ENCODE measurements around the gene ERC2. TPM values are rescaled to one million over a fixed set of nuclear protein-coding genes. Genes with fewer than 3 reads are reported as not detected.

Gene ERC2
- total RNA-seq, 4 donors from 2014 or later = 0.81 to 2.9 (median 1.6) TPM

DNA sequence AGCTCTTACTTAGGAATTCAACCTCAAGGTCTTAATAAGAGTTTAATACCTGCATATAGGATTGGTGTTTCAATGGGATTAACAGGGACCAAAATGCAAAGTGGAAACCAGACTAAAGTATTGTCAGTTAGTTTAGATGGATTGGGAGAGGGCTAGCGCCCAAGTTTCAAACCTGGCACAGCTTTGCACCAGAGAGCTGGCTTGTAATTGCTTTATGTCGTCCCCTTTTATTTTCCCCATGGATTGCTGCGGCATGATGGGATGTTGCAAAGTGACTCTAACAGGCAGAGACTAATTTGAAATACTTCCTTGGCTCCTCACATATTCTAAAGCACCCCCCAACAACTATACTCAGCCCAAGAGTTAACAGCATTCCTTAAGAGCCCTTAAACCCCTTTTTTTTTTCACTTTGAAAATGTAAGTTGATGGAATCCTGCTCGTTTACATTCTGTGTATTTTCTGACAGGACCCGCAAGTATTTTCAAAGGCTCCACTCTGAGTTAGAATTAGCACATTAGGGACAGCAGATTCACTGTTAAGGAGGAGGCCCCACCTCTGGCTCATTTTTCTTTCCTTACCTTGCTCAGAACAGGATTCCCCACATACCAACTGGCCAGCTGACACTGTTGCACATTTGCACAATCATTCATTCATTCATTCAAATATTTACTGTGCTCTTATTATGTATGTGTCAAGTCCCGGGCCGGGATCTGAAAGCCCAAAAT, 214.2 kb downstream of the ERC2 start:
- Histone ChIP-seq H3K9me3 (no peaks in the 10 kb centered on the region), H3K4me3 (no peak overlapping the region), H3K27ac (no peak overlapping the region), H3K4me1 (no peaks in the 10 kb centered on the region), H3K36me3 (no peaks in the 10 kb centered on the region), H3K27me3 (no peaks in the 10 kb centered on the region)
- no peak for ATAC-seq
- TF ChIP-seq EP300 (IDR thresholded peaks at IDR 0.05) (no peak), POLR2A (IDR thresholded peaks at IDR 0.05) (no peak), POLR2AphosphoS5 (IDR thresholded peaks at IDR 0.05) (no peak), CTCF (IDR thresholded peaks at IDR 0.05) (no peak)
- 55 to 57% methylated on average over 6 to 7 of the region's 7 CpGs for WGBS, 2 donors (ENCODE audit: low coverage in 1 of 2)

DNA sequence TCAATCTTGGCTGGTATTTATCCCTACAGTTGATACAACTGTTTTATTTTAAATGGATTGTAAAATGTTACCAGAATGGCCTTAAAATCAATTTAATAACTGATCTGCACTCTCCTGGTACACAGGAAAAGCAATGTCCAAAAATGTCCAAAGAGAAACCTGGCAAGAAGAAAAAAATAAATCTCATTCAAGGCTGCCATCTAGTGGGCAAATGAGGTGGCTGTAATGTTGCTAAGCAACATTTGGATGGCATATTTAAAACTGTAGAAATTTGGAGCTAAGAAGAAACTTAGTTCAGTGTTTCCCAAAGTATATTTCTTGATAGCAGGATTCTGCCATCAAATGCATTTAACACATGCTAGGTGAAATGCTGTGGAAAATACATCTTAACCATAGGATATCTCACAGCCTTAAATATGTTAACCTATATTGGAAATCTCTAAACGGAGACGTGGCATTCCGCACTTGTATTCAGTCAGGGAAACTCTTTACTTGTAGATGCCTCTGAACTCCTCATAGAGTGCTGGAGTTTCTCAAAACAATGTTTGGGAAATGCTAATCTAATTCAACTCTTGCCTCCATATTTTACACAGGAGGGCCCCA, 216.8 kb downstream of the ERC2 start:
- Histone ChIP-seq H3K36me3 (no peaks in the 10 kb centered on the region), H3K9me3 (no peaks in the 10 kb centered on the region), H3K4me1 (no peaks in the 10 kb centered on the region), H3K27ac (no peak overlapping the region), H3K4me3 (no peak overlapping the region), H3K27me3 (no peaks in the 10 kb centered on the region)
- 76 to 92% methylated on average over 3 of the region's 3 CpGs for WGBS, 2 donors (ENCODE audit: low coverage in 1 of 2)
- TF ChIP-seq CTCF (IDR thresholded peaks at IDR 0.05) (peak; percentile 77 to 83 (median 80)), POLR2AphosphoS5 (IDR thresholded peaks at IDR 0.05) (no peak), EP300 (IDR thresholded peaks at IDR 0.05) (no peak), POLR2A (IDR thresholded peaks at IDR 0.05) (no peak)
- peak; percentile 36 for ATAC-seq

- Histone ChIP-seq H3K36me3 (no peaks in the 10 kb centered on the region), H3K4me3 (no peak overlapping the region), H3K27ac (no peak overlapping the region), H3K4me1 (no peaks in the 10 kb centered on the region), H3K27me3 (no peaks in the 10 kb centered on the region), H3K9me3 (no peaks in the 10 kb centered on the region)
- 80 to 91% methylated on average over 2 to 4 of the region's 4 CpGs for WGBS, 2 donors (ENCODE audit: low coverage in 1 of 2)
- TF ChIP-seq CTCF (IDR thresholded peaks at IDR 0.05) (no peak), EP300 (IDR thresholded peaks at IDR 0.05) (no peak), POLR2A (IDR thresholded peaks at IDR 0.05) (no peak), POLR2AphosphoS5 (IDR thresholded peaks at IDR 0.05) (no peak)
- no peak for ATAC-seq
Measured at GRCh38 chr3:56248021-56248420, 220.2 kb downstream of the ERC2 start.

DNA sequence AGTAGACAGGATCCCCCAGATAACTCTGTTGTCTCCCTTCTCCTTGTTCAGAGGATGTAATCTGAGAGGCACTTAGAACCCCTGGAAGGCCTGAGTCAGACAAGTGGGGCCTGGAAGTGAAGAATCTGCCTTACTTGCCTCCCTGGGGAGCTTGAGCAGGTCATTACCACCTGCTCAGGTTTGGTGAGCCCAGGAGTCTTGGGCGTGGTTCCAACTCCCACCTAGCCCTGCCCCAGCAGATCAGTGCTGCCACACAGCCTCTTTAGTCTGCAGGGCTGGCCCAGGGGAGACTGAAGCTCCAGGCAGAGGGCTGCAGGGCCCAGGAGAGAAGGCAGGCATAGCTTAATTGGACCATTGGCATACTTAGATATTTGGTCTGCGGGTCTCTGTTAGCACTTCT, 230.0 kb downstream of the ERC2 start:
- Histone ChIP-seq H3K27ac (no peak overlapping the region), H3K36me3 (no peaks in the 10 kb centered on the region), H3K9me3 (no peaks in the 10 kb centered on the region), H3K27me3 (no peaks in the 10 kb centered on the region), H3K4me3 (no peak overlapping the region), H3K4me1 (no peaks in the 10 kb centered on the region)
- TF ChIP-seq POLR2AphosphoS5 (IDR thresholded peaks at IDR 0.05) (no peak), POLR2A (IDR thresholded peaks at IDR 0.05) (no peak), EP300 (IDR thresholded peaks at IDR 0.05) (no peak), CTCF (IDR thresholded peaks at IDR 0.05) (no peak)
- ATAC-seq = no peak
- 100% methylated on average over 1 of the region's 2 CpGs for WGBS, 2 donors (ENCODE audit: low coverage in 1 of 2)

- WGBS, 2 donors (ENCODE audit: low coverage in 1 of 2) = 92% methylated on average over 3 of the region's 3 CpGs
- no peaks in the 10 kb centered on the region for H3K36me3 ChIP-seq
Measured at GRCh38 chr3:56233742-56234141, 234.5 kb downstream of the ERC2 start.

More at GRCh38 chr3:56233742-56234141, 234.5 kb downstream of the ERC2 start:
- ATAC-seq = no peak
- no peak overlapping the region for H3K4me3 ChIP-seq
- H3K4me1 ChIP-seq = no peaks in the 10 kb centered on the region
- TF ChIP-seq EP300 (IDR thresholded peaks at IDR 0.05) (no peak), POLR2AphosphoS5 (IDR thresholded peaks at IDR 0.05) (no peak), POLR2A (IDR thresholded peaks at IDR 0.05) (no peak), CTCF (IDR thresholded peaks at IDR 0.05) (no peak)
- no peak overlapping the region for H3K27ac ChIP-seq
- H3K27me3 ChIP-seq = no peaks in the 10 kb centered on the region
- H3K9me3 ChIP-seq = no peaks in the 10 kb centered on the region
